GM23248 (cell line): Measurements from ENCODE around the gene TMC1.

Experiments
- EZH2 ChIP-seq: fragments of 200-600 bp; sonication (generic); IDR thresholded peaks from 2 replicates; pipeline ENCODE4 v1.6.1; 2018; ENCODE audit warnings: antibody characterized with exemption, mild to moderate bottlenecking; ENCODE audit not compliant: insufficient read depth, poor library complexity, severe bottlenecking
- EZH2phosphoT487 ChIP-seq: fragments of 200-600 bp; sonication (generic); IDR thresholded peaks from 2 replicates; pipeline ENCODE4 v1.6.1; 2018; ENCODE audit warnings: antibody characterized with exemption, moderate library complexity, mild to moderate bottlenecking, low read depth; ENCODE audit not compliant: insufficient read depth

GRCh38 chr9:72618811-72619210, 97.4 kb downstream of the TMC1 start:
- TF ChIP-seq EZH2 = no peak
- no peak for TF ChIP-seq EZH2phosphoT487
